GM18909 (cell line): ENCODE measurements around the gene KNSTRN.

ENCODE experiments used
- ATAC-seq: cut with Tn5 transposase; IDR thresholded peaks from one replicate; pipeline ENCODE4 v1.9.1; 2021; ENCODE audit warnings: mild to moderate bottlenecking; ENCODE audit not compliant: unreplicated experiment, poor library complexity

Gene KNSTRN, protein sequence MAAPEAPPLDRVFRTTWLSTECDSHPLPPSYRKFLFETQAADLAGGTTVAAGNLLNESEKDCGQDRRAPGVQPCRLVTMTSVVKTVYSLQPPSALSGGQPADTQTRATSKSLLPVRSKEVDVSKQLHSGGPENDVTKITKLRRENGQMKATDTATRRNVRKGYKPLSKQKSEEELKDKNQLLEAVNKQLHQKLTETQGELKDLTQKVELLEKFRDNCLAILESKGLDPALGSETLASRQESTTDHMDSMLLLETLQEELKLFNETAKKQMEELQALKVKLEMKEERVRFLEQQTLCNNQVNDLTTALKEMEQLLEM

DNA sequence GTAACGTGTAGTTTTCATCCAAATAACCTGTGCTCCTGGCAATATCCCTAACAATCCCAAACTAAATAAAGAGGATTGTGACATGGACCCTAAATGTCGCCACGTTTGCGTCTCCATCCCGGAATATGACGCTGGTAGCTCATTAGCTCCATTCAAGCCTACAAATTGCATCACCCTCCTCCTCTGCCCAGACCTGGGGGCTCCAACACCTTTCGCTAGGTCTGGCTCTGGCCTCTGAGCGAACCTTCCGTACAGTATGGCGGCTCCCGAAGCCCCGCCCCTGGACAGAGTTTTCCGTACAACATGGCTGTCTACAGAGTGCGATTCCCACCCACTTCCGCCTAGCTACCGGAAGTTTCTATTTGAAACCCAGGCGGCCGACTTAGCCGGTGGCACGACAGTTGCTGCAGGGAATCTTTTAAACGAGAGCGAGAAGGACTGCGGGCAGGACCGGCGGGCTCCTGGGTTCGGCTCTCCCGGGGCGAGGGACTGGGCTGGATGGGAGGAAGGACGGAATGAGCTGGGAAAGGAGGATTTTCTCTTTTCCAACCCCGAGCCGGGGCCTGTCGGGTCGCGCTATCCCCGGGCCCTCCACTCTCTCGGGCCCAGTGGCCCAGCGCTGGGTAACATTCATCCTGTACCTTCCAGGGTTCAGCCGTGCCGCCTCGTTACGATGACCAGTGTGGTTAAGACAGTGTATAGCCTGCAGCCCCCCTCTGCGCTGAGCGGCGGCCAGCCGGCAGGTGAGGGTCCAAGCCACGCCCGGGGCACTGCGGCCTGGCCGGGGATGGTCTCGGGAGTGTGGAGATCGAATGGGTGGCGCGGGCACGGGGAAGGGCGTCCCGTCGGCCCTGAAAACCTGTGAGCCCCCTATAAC, at the start of gene KNSTRN:
KNSTRN (plus strand) TSS at position 142 of the 877 bp plus-strand sequence; CDS start at position 257, 115 bp downstream.
- ATAC-seq: peak; percentile 96

DNA sequence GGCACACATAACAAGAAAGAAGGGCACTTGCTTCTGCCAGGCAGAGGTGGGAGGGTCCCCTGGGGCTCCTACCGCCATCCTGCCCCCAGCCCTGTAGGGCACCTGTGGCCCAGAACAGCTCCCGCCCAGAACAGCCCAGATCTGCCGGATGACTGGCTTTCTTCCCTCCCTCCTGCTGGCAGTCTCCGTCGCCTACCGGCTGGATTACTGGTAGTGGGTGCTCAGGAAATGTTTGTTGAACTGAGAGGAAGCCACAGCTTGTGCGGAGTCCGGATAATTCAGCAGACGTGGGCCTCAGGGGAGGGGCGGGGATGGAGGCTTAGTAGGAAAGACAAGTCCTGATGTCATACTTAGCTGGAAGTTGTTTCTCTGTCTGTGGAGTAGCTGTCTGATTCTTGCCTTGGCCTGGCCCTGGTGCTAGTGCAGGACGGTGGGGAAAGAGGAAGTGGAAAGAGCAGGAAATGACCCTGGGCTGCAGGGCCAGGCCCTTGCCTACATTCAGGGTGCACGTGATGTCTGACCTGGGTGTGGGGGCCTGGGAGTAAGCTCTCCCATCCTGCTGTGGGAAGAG, 48.5 kb upstream of the KNSTRN start:
- no peak for ATAC-seq

DNA sequence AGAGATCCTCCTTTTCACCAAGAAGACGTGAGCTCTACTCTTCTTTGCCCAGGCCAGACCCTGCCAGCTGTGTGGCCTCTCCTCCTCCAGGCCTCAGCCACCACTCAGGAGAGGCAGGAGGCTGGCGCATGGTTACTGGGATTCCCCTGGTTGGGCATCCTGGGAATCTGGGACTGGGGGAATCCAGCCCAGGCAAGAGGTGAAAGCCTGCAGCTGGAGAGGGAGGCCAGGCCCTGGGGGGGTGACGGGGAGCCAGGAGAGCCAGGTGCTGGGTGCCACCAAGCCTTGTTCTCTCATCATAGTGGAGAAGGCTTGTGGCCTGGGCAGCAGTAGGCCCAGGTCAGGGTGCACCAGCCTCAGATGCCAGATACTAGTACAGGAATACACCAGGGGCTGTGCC, 48.0 kb upstream of the KNSTRN start:
- no peak for ATAC-seq

DNA sequence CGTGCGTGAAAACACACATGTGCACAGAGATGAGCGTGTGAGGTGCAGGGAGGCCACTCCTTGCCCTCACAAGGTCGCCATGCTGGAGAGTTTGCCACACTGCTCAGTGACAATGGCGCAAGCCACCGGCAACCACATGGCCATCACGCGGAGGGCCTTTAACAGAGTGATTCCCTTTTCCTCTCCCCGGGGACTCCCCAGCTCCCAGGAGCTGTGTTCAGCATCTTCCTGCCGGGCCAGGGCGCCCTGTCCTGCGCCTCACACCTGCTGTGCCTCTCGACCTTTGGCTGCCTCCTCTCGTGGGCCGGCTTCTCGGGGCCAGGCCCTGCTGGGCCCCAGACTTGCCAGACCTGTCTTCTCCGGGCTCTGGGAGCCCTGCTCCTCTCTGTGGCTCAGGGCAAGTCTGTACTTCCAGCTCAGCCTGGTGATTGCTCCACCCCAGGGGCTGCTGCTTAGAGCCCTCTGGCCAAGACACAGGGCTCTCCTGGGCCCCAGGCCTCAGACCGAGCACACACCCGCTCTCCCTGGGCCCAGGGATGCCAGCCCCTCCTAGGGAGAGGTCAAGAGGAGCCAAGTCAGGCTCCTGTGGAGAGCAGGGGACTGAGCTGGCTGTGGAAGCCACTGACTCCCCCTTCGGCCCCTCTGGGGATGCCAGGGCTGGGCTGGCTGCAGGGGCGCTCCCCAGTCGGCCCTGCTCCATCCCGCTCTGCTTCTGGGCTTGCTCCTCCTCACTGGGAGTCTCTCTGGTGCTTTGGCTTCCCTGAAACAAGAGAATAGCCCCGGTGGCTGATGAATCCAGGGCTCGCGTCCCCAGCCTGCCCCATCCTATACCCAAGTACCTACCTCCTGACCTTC, 47.4 kb upstream of the KNSTRN start:
- no peak for ATAC-seq

DNA sequence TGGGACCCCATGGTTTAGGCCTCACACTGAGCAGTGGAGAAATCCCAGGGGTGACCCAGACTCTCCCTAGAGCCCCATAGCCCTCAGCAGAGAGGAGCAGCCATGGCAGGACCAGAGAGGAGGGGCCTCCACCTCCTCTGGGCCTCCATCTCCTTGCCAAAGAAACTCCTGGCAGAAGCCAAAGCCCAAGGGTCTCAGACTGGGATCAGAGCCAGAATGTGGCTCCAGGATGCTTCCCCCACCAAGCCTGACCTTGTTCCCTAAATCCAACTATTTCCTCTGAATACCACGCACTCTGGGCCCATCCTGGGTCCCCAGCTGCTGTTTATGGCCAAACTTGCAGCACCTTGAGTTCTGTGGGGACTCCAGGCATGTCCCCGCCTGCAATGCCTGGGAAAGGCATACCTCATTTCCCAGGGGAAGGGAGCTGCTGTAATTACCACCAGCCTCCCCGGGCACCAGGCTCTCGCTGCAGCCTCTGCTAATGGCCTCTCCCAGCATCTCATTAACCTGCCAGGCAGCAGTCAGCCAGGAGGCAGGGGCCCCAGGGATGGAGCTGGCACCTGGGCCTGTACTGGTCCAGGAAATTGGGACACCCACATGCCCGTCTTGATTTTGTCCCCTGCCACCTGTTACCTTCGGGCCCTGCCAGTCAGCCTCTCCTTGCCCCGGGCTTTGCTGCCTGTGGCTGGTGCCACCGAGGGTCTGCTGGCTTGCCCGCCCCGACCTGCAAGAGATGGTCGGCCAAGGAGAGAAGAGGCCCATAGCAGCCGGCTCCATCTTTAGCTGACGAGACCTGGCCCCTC, 46.4 kb upstream of the KNSTRN start:
- no peak for ATAC-seq

DNA sequence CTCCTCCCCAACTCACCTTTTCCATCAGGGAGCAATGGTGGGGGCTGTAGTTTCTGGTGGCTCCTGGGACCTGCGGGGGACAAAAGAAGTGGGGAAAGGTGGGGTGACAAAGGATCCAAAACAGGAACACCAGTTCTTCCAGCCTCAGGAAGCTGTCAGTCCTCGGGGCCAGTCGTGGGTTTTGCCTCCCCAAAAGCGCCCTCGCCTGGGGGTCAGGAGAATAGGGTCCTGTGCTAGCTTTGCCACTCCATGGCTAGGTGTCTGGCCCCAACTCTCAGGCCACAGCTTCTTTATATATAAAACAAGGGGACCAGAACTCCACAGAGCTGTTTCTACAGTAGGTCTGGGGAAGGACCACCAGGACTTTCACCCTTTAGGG, 45.8 kb upstream of the KNSTRN start:
- ATAC-seq: no peak

DNA sequence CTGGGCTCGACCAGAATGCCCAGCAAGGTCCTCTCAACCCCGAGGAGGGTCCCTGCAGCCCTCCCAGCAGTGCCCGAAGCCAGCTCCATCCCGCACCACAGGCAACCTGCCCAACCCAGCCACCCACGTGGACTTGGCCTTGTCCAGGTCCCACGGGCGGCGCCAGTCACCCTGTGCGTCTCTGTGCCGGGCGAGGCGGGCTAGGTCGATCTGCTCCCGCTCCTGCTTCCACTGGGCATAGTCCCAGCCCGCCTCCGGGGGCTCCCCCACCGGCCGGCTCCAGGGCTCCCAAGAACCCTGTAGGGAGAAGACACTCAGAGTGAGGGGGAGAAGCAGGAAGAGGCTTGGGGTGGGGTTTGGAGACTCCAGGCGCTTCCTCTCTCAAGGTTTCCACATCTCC, 44.9 kb upstream of the KNSTRN start:
- no peak for ATAC-seq

DNA sequence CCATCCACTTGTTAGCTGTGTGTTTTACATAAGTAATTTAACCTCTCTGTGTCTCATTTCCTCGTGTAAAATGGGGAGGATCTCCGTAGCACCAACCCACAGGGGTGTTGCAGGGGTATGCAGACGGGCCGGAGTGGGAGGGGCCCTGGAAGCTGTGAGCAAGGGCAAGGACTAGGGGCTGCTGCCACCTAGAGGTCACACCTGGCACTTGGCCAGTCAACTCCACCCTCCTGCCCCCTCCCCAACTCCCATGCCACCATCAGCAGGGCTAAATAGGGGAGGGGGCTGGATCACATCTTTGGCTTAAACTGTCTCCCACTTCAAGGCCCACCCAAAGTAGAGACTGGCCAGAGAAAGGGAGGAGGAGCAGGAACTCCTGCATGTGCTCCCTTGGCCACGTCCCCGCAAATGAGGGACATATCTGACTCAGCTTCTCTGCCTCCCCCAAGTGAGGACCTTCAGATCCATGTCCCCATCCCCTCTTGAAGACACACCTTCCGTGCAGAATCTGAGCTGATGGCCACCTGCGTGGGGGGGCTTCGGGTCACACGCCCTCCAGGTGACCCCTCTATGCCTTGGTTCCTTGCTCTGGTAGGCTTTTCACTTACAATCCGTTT, 44.4 kb upstream of the KNSTRN start:
- peak; percentile 50 for ATAC-seq

DNA sequence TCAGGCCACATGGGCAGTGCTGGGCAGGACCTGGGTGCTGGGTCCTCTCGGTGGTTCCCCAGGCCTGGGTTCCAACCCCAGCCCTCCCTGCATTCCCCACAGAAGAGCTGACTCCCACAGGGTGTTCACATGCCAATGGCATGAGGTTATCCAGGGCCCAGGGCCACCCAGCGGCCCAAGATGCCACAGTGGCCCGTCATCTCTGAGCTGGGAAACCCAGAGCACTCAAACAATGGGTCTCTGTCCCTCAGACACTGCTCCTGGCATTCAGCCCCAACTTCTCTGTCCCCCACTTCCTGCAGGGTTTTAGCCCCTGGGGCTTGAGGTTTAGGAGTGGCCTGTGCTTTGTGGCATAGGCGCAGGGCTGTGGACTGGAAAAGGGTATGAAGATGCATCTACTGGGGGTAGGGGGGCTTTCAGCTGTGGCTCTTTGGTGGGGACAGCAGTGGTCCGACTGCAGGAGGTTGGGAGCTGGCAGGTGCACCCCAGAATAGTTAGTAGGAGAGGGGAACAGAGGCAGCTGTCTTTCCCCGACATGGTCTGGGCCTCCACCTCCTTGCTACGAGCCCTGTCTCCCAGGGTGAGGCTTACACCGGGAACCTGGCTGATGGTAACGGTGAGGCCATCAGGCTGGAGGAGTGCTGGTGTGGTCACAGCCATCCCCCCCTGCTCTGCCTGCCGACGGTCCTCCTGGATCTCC, 43.5 kb upstream of the KNSTRN start:
- ATAC-seq: no peak

DNA sequence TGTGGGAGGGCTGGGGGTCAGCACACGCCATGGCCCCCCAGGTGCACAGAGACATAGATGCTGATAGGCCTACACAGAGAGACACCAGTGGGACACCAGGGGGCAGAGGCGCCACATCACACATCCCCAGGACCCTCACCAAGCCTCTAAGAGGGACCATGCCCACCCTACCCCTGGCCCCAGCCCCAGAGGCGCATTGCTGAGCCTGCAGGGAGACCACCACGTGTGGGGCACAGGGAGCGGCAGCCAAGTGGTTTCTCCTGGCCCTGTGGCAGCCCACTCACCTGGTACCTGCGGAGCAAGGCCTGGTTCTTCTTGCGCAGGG, 42.9 kb upstream of the KNSTRN start:
- no peak for ATAC-seq

DNA sequence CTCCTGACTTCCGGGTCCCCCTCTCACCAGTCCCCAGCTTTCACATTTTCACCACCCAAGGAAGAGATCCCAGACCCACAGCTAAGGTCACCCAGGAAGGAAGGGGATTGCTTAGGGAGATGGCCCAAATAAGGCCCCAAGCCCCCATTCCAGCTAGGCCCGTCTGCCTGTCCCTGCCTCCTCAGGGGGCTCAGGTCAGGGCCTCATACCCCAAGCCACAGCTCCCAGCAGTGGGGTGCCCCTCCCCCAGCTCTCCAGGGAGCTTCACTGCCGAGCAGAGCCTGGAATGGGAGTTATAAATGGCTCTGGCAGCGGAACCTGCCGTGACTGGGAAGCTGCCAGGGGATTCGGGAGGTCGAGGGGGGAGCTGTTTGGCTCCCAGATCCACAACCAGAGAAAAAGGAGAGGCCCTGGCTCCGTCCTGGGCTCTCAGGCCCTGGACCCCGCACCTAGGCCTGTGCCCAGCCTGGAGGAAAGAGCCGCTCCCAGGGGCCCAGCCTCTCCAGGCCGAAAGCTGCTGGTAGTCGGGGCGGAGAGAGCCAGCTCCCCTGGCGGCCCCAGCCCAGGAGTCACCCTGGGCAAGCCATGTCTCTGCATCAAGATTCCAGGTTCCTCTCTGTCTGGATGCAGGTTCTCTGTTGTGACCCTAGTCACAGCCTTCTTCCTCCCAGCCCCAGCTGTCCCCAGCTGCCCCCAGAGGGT, 42.3 kb upstream of the KNSTRN start:
- no peak for ATAC-seq

DNA sequence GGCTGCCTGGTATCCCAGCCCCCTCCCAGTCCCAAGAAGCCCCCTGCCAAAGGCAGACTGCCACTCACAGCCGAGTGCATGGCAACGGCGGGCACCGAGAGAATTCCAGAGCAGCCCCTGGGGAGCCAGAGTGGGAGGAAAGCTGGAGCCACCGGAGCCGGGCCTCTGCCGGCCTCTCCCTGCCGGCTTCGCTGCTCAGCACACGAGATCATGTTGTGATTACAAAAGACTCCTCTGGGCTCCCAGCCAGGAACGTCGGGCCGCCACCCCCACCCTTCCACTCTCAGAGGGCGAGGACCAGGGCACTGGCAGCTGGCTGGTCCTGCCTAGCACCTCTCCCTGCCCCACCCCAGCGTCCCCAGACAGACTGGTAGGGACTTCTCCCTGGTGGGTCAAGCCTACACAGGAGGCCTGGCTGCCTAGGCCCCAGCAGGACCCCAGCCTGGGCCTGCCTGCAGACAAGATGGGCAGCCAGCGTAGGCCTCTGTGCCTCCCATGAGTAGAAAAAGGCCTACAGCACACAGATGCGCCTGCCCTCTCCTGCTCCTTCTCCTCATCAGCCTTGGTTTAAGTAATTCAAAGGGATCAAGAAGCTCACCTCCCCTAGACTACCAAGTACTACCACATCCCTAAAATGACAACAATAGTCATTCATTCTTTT, 41.7 kb upstream of the KNSTRN start, which contains the start of gene CCDC9B:
CCDC9B (minus strand) TSS at position 200 of the 661 bp plus-strand sequence; CDS start at position 80, 120 bp downstream.
- no peak for ATAC-seq

DNA sequence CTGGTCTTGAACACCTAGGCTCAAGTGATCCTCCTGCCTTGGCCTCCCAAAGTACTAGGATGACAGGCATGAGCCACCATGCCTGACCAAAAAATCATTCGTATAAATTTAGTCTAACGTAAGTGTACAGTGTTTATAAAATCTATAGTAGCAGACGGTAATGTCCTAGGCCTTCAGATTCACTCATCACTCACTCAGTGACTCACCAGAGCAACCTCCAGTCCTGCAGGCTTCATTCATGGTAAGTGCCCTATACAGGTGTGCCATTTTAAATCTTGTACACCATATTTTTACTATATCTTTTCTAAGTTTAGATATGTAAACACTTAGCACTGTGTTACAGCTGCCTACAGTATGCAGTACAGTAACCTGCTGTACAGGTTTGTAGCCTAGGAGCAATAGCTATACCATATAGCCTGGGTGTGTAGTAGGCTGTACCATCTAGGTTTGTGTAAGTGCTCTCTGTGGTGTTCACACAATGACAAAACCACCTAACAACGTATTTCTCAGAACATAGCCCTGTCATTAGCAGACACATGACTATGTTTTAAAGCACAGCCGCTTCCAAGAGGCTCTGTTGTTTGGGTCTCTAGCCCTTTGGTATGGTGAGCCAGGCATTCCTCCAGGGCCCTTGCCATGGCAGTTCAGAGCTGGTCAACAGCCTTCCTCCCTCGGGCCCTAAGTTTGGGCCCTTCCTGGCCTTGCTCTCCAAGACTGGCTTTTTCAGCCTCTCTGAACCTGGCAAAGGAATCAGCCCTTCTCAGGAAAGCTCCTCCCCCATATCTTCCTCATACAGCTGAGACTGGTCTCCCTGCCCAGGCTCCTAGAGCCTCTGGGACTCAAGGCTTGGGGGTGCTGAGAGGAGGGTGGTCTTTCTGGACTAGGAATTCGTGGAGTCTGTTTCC, 39.9 kb upstream of the KNSTRN start:
- no peak for ATAC-seq

DNA sequence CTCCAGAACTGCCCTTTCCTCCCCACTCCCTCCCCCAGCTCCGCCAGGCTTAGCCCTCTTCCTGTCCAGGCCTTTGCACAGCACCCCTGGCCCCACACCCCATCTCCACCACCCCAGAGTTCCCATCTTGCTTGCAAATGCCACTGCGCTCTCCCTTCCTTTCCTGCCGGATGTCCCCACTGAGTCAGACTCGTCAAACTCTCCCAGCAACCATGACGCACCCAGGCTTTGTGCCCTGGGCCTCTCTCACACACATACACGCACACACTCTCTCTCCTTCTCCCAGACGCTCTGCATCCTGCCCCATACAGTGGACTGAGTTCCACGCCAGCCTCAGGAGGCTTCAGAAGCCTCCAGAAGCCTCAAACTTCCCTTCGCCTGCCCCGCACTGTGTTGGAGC, 39.0 kb upstream of the KNSTRN start:
- ATAC-seq: no peak

DNA sequence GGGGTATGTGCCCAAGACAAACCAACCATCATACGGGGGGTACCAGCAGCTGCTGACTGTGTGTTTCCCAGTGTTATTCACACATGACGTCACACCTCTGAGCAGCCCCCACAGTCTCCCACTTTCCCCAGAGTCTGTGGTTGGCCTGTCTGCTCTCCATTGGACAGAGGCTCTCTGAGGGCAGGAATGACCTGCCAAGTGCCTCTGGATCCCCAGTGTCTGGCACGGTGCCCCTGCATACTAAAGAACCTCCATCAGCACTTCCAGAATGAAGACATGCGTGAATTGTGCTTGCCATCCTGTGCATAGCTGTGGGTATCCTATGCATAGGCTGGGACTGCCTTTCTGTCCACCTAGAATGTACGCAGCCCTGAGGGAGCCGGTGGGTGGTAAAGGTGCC, 38.3 kb upstream of the KNSTRN start:
- ATAC-seq: no peak

DNA sequence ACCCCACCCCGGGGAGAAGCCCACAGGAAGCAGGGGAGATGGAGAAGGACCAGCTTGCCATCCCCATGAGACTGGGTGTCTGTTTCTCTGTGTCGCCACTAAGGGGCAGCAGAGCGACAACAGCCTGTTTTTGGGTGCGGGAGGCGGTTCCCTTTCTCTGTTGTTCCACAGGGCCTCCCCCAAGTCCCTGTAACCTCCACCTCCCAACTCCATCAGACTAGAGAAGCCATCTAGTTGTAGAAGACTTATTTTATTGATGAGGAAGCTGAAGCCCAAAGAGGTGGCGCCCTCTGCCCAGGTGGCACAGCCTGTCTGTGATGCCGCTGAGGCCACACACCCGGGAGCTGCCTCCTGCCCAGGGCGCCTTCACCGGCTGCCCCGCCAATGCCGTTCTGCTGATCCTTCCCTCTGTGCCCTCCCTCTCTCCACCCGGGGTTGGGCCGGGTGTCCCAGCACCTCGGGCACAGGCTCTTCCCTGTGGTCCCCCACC, 37.8 kb upstream of the KNSTRN start:
- no peak for ATAC-seq
